Right lung (tissue), 5 donors: ENCODE data around the gene TBC1D4. TPM values are rescaled to one million over a fixed set of nuclear protein-coding genes. Genes with fewer than 3 reads are reported as not detected.

ENCODE experiments used
- DNase-seq, 2 donors: peaks; one replicate each; pipeline ENCODE4 v3.0.0-alpha.2; 2013
- polyA plus RNA-seq, 5 donors: library from polyadenylated mRNA; unstranded; fragments of 120-200 nt; gene quantifications; one replicate each; pipeline versions ENCODE4 v1.2.1 to v1.2.3, GENCODE V29; 2013; ENCODE audit warnings: inconsistent platforms in 1 of 5, low replicate concordance in 1 of 5; ENCODE audit not compliant: insufficient read length in 5 of 5, insufficient read depth in 1 of 5

Gene TBC1D4
- polyA plus RNA-seq, 5 donors = 20.8 to 33.3 (median 29.8) TPM

DNA sequence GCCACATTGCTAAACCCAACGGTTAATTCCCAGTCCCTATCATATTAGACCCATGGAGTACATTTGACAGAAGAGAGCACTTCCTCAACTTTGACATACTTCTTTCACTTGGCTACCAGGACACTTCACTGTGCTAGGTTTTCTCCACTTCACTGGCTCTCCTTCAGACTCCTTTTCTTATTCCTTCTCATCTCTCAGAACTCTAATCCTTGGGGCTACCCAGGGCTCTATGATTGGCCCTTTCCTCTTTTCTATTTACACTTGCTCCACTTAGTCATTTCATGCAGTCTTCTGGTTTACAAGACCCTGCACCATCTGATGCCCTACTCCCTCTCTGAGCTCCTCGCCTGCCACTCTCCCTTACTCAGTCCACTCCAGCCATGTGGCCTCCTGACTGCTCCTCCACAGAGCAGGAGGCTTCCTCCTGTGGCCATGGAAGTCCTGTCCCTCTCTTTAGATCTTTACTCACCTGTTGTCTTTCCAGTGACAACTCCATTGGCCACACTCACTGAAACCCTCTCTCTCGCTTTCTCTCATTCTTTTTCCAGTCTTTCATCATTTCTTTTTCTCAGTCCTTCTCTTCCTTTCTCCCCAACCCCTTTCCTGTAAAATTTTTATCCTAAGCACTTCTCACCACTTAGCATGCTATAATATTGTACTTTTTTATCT is 90.4 kb downstream of the TBC1D4 start:
- no peak for DNase-seq

DNA sequence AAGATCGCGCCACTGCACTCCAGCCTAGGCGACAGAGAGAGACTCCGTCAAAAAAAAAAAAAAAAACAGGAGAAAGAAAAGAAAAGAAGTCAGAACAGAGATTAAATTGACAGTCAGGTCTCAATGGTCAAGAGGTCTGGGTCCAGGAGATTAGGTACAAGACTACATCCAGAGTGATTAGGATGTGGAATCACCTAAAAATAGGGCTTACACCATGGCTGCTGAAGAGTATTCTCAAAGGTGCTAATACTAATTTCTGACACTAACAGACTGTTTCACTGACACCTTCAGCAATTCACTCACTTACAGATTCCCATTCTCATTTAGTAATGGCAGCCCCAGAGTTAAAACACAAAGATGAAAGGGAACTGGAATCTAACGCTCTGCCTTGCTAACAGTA is 91.7 kb downstream of the TBC1D4 start:
- DNase-seq = no peak

GRCh38 chr13:75385708-75386083 is 96.3 kb downstream of the TBC1D4 start:
- DNase-seq = no peak

DNA sequence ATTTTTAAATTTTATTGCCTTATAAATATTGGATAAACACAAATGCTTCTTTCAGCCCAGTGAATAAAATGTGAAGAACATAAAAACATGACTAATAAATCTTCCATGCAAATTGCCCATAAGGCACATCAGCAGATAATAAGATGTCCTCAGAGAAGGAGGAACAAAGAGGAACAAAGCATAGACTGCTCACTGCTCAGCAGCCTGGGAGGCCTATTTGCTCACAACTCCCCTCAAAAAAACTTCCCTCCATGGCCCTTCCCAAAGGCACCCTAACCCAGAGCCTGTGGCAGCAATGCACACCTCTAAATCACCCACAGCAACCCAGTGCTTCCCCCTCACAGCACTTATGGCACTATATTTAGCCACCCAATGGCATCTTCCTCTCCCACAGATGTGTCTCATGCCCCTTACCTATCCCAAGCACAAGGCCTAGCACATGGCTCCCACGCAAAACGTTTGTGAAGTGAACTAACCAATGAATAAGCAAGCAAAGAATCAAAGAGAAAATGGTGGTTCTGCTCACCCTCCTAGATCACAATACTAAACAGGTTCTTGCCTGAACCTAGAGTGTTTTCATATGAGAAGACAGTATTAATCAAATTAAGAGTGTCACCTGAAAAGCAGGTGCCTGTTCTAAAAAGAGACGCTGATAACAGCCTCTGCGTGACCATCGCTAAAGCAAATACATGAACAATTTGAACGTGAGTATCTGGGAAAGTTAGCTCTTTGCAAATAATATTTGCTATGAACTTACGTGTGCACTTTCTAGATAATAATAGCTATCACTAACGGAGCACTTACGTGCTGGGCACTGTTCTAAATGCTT is 96.9 kb downstream of the TBC1D4 start:
- no peak for DNase-seq

GRCh38 chr13:75383064-75383715 is 98.8 kb downstream of the TBC1D4 start:
- no peak for DNase-seq

GRCh38 chr13:75378301-75378700 is 103.7 kb downstream of the TBC1D4 start:
- no peak for DNase-seq

DNA sequence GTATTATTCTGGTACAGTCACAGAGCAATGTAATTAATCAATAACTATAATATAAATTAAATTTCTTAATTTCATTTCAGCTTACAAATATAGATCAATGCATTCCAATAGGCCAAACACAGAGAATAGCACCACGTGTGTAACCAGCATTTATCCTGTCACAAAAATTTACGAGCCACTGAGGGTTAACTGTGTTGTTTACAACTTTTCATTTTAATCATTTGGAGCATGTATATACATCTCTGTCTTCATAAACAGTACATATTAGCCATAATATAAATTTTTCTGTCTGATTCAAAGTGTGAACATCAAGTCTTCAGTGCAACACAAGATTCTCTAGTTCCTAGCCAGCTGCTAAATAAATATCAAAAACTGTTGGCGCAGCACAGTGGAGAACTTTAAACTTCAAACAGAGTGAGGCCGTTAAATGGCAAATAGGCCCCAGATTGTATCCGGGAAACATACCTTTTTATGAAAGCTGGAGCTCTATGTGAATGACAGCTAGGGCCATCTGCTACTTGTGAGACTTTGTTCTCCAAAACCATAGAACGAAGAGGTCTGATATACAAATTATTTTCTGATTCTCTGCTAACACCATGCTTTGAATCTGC is 105.1 kb downstream of the TBC1D4 start:
- no peak for DNase-seq

DNA sequence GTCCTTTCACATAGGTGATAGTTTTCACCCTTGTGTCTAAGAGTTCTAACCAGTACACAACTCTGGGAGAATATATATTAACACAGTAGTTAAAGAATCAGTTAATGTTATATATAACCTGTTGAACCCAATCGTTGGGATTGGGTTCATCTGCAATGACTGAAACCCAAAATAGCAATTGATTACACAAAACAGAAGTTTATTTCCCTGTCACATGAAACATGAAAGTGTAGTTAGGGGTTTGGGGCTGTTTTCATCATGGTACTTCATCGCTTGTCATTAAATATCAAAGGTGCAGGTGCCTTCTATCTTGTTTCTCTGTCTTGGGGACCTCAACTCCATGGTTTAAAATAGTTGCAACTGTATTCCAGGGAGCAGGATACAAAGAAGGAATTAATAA is 106.6 kb downstream of the TBC1D4 start:
- no peak for DNase-seq

GRCh38 chr13:75373988-75374387 is 108.0 kb downstream of the TBC1D4 start:
- DNase-seq = no peak

GRCh38 chr13:75372923-75373841 is 108.8 kb downstream of the TBC1D4 start:
- no peak for DNase-seq

DNA sequence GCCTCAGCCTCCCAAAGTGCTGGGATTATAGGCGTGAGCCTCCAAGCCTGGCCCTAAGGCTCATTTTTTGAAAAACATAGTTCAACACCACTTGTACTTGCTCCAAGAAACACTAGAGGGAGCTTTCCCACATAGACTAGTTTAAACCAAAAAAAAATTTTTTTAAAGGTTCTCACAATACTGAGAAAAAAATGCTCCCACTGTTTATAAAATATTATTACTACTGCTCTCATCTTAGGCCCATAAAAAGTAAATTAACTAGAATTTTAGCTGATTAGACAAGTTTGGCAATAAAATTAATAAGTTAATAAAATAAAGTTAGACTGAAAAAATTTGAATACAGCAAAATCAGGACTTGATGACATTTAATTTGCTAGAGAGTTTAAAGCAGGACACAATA is 109.5 kb downstream of the TBC1D4 start:
- DNase-seq = peak; percentile 31 to 39

- DNase-seq = no peak
Observed at GRCh38 chr13:75371203-75371602, 110.8 kb downstream of the TBC1D4 start.

- no peak for DNase-seq
Observed at GRCh38 chr13:75370774-75371173, 111.2 kb downstream of the TBC1D4 start.

GRCh38 chr13:75369981-75370380 is 112.0 kb downstream of the TBC1D4 start:
- DNase-seq = no peak

- peak; percentile 63 to 66 for DNase-seq
Observed at GRCh38 chr13:75368167-75368566, 113.8 kb downstream of the TBC1D4 start.

DNA sequence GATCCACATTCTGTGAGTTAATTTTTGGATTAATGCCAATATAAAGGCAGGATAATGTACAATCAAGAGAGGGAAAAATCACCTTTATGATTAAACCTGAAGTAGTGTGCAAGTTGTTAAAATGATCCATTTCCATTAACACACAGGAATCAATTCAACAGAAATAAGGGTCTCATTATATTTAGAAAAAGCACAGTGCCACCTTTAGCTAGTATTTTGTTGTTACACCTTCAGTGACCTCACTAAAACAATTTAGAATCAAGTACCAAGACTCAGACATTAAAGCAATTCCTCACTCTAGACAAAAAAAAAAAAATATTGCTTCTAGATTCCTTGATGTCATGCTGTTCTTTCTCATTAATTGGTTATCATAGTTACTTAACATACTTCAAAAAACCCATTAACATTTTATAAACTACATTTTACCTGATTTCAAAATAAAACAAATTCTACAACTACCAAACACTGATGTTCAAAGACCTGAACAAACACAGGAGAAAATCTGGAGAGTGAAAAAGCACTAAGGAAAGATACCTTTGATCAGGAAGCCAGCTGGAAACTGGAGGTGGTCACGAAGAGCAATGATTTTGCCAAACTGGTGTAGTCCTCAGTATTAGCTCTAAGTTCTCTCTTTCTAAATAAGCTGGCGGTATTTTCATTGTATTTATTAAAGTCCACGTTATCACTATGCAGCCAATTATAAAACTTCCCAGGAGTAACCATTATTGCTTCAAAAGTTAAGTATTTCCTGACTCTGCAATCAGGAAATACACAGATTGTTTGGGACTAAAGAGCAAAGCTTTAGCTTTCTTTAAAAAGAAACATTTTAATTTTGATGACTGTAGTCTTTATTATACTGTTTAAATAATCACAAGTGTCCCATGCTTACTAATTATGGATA is 115.3 kb downstream of the TBC1D4 start:
- DNase-seq = no peak

DNA sequence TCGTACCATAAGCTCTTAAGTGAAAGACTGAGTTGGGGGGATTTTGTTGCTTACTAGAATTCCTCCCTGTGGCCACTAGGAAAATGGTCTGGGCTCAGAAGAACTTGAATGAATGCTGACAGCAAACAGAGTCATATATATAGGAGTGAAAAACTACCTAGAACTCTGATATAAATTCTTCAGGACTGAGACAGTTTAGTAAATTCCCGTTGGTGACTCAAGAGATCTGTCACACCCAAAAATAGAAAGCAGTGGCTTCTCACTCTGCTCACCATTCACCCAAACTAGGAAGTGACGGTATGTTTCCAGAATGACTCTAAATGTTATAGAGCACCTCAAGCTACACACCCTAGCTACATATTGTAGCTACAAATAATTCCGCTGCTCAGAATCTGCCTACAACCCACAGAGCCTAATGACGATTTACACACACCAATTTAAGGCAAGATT is 116.2 kb downstream of the TBC1D4 start:
- DNase-seq = no peak

GRCh38 chr13:75364131-75364713 is 117.7 kb downstream of the TBC1D4 start:
- no peak for DNase-seq

DNA sequence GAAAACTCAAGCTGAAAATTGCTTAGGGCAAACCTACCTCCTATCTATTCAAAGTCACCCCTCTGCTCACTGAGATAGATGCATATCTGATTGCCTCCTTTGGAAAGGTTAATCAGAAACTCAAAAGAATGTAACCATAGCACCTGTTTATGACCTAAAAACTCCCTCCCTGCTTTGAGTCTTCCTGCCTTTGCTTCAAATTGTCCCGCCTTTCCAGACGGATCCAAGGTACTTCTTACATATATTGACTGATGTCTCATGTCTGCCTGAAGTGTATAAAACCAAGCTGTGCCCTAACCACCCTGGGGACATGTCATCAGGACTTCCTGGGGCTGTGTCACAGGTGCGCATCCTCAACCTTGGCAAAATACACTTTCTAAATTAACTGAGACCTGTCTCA is 118.6 kb downstream of the TBC1D4 start:
- DNase-seq = no peak

DNA sequence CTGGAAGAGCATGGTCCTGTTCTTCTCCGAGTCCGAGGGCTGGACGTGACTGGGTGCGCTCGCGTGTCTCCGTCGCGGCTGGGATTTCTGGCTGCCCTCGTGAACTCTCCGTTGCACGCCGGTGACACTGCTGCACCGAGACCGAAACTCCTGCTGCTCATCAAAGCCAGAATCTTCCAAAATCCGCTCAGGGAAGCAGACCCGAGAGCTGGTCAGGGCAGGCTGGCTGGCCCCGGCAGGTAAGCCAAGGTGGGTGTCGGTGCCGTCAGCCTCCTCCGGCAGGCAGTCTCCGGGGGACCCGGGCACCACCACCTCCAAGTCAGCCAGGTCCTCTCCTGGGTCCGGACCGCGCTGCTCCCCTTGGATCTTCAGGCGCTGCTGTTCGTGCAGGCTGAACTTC is 119.9 kb downstream of the TBC1D4 start:
- no peak for DNase-seq
